DMS114 treated with DMSO at 0.1 percent for 48 hours (cell line): ENCODE measurements around the gene ANO3.

Source experiments
- DNase-seq: peaks from one replicate; lab custom pipeline; 2025; ENCODE audit not compliant: unreplicated experiment; lab: John Stamatoyannopoulos, UW

Gene ANO3

GRCh38 chr11:26700574-26701235 is 368.8 kb downstream of the ANO3 start:
- DNase-seq: no peak

- no peak for DNase-seq
These were observed 370.5 kb downstream of the ANO3 start for GRCh38 chr11:26702406-26702805.

GRCh38 chr11:26703411-26704191 is 371.7 kb downstream of the ANO3 start:
- no peak for DNase-seq

GRCh38 chr11:26704249-26704648 is 372.3 kb downstream of the ANO3 start:
- no peak for DNase-seq

- DNase-seq: no peak
These were observed 374.3 kb downstream of the ANO3 start for GRCh38 chr11:26706181-26706580.

- DNase-seq: no peak
These were observed 377.0 kb downstream of the ANO3 start for GRCh38 chr11:26708736-26709456.

- no peak for DNase-seq
These were observed 378.6 kb downstream of the ANO3 start for GRCh38 chr11:26710489-26710888.

- no peak for DNase-seq
These were observed 380.6 kb downstream of the ANO3 start for GRCh38 chr11:26712497-26712896.
